GM19397 (cell line): ENCODE measurements around the gene EID2.

Experiments
- ATAC-seq: cut with Tn5 transposase; IDR thresholded peaks from one replicate; pipeline ENCODE4 v1.9.1; 2021; ENCODE audit warnings: mild to moderate bottlenecking, moderate library complexity; ENCODE audit not compliant: unreplicated experiment

Gene EID2

GRCh38 chr19:39506598-39506943, 33.4 kb downstream of the EID2 start:
- no peak for ATAC-seq

- no peak for ATAC-seq
Measured at GRCh38 chr19:39502640-39503417, 37.1 kb downstream of the EID2 start.

GRCh38 chr19:39501340-39501739, 38.6 kb downstream of the EID2 start:
- no peak for ATAC-seq

GRCh38 chr19:39500543-39500942, 39.4 kb downstream of the EID2 start:
- no peak for ATAC-seq

- no peak for ATAC-seq
Measured at GRCh38 chr19:39499932-39500331, 40.0 kb downstream of the EID2 start.

GRCh38 chr19:39498798-39499642, 40.9 kb downstream of the EID2 start, which contains the start of gene DLL3:
TSS of gene DLL3 (plus strand) at chr19:39498947. CDS start at chr19:39498975, 28 bp downstream.
- no peak for ATAC-seq

GRCh38 chr19:39497996-39498797, 41.8 kb downstream of the EID2 start:
- ATAC-seq: no peak

- ATAC-seq: no peak
Measured at GRCh38 chr19:39497701-39497995, 42.3 kb downstream of the EID2 start.

GRCh38 chr19:39496063-39496462, 43.9 kb downstream of the EID2 start:
- ATAC-seq: no peak

GRCh38 chr19:39494661-39495060, 45.3 kb downstream of the EID2 start:
- no peak for ATAC-seq

GRCh38 chr19:39492788-39493187, 47.2 kb downstream of the EID2 start:
- no peak for ATAC-seq

- ATAC-seq: no peak
Measured at GRCh38 chr19:39492225-39492624, 47.7 kb downstream of the EID2 start.

- no peak for ATAC-seq
Measured at GRCh38 chr19:39489756-39490155, 50.2 kb downstream of the EID2 start.
